CD4-positive, alpha-beta T cell (primary cell): Measurements from ENCODE around the gene RXRG. TPM values are rescaled to one million over a fixed set of nuclear protein-coding genes. Genes with fewer than 3 reads are reported as not detected.

ENCODE experiments used
- ATAC-seq: fragments of 200-7000 bp; cut with Tn5 transposase; one replicate; pipeline ENCODE4 v1.10.0; 2022; ENCODE audit warnings: mild to moderate bottlenecking; ENCODE audit not compliant: poor library complexity
- CTCF ChIA-PET: fragments of 350-600 bp; sonication (Branson Sonifier 250); formaldehyde crosslinking; loops from one replicate; lab custom pipeline; 2021; ENCODE audit warnings: antibody characterized with exemption, inconsistent platforms; lab: Charles Lee
- POLR2A ChIA-PET: fragments of 350-600 bp; sonication (Branson Sonifier 250); formaldehyde crosslinking; loops from one replicate; lab custom pipeline; 2021; ENCODE audit warnings: antibody characterized with exemption, inconsistent platforms; lab: Charles Lee
- DNase-seq, 14 experiments: peaks; one replicate each; pipeline ENCODE4 v3.0.0-alpha.2; 2013 to 2020; ENCODE audit warnings: mixed read lengths in 2 of 14
- H3K27ac ChIP-seq, 2 donors: one replicate each; pipeline versions ENCODE4 v1.5.1 to v1.7.0; 2013; ENCODE audit warnings: low read length in 2 of 2, low read depth in 1 of 2, mild to moderate bottlenecking in 1 of 2
- H3K27me3 ChIP-seq, 2 experiments: 1 replicate in 1 of 2; 2 replicates in 1 of 2; pipeline versions ENCODE4 v1.6.1 to v1.7.0; 2013; ENCODE audit warnings: low read length in 2 of 2, control low read depth in 1 of 2, mild to moderate bottlenecking in 1 of 2, moderate library complexity in 1 of 2; ENCODE audit not compliant: insufficient read depth in 2 of 2, control insufficient read depth in 1 of 2
- H3K36me3 ChIP-seq: one replicate; pipeline ENCODE4 v1.6.1; 2013; ENCODE audit warnings: low read length, control low read depth; ENCODE audit not compliant: insufficient read depth
- H3K4me1 ChIP-seq: one replicate; pipeline ENCODE4 v1.6.1; 2013; ENCODE audit warnings: low read length, control low read depth; ENCODE audit not compliant: insufficient read depth
- H3K4me3 ChIP-seq: one replicate; pipeline ENCODE4 v1.5.1; 2013; ENCODE audit warnings: mild to moderate bottlenecking, low read length, moderate library complexity
- H3K9me3 ChIP-seq, 2 experiments: 1 replicate in 1 of 2; 2 replicates in 1 of 2; pipeline versions ENCODE4 v1.6.1 to v1.7.0; 2013; ENCODE audit warnings: low read length in 2 of 2, mild to moderate bottlenecking in 2 of 2, control low read depth in 1 of 2, moderate library complexity in 1 of 2; ENCODE audit not compliant: control insufficient read depth in 1 of 2, insufficient read depth in 1 of 2
- H3K27ac Mint-ChIP-seq: one replicate; pipeline ENCODE4 v1.8.0; 2020; ENCODE audit warnings: mixed read lengths
- H3K27me3 Mint-ChIP-seq: one replicate; pipeline ENCODE4 v1.8.0; 2021; ENCODE audit warnings: mixed read lengths
- H3K36me3 Mint-ChIP-seq: one replicate; pipeline ENCODE4 v1.8.0; 2021; ENCODE audit warnings: low read depth, mixed read lengths
- H3K4me1 Mint-ChIP-seq: one replicate; pipeline ENCODE4 v1.8.0; 2021; ENCODE audit warnings: low read depth, mixed read lengths
- H3K4me3 Mint-ChIP-seq: one replicate; pipeline ENCODE4 v1.8.0; 2020; ENCODE audit warnings: mild to moderate bottlenecking, mixed read lengths
- H3K9me3 Mint-ChIP-seq: one replicate; pipeline ENCODE4 v1.8.0; 2020; ENCODE audit warnings: mixed read lengths
- CTCF ChIP-seq: fragments of 200-600 bp; IDR thresholded peaks from one replicate; pipeline ENCODE4 v1.8.0; 2022; ENCODE audit warnings: antibody characterized with exemption, mild to moderate bottlenecking
- intact Hi-C, 2 experiments: fragments of 100-400 bp; cut with DNase I in 1 of 2; cut with micrococcal nuclease in 1 of 2; formaldehyde crosslinking; loops; one replicate each; pipeline versions ENCODE4 v1.15.1 to v1.9.0; 2023 to 2025; cut with DNase I, micrococcal nuclease
- total RNA-seq, 174 experiments: library from RNA in 2 of 174; stranded (reverse) in 2 of 174; gene quantifications; one replicate each; pipeline ENCODE4 v1.2.3 and lab custom pipeline; 2021 to 2026

The RXRG gene
- total RNA-seq, 2 experiments from 2014 or later, result not detected

- Mint-ChIP-seq H3K36me3 (no peaks in the 10 kb centered on the region), H3K27ac (no peak overlapping the region), H3K27me3 (peaks cover 76% of the 10 kb centered on the region), H3K9me3 (peaks cover 2% of the 10 kb centered on the region), H3K4me1 (peaks cover 18% of the 10 kb centered on the region), H3K4me3 (peak overlapping the region; percentile 70)
- no peak for TF ChIP-seq CTCF
- peak; percentile 57 for ATAC-seq
- DNase-seq, result peak in 8 of 14 experiments; percentile 4 to 56 (median 14)
- Histone ChIP-seq H3K27ac (no peak overlapping the region), H3K4me3 (peak overlapping the region; percentile 30), H3K36me3 (no peaks in the 10 kb centered on the region), H3K4me1 (peaks cover 20% of the 10 kb centered on the region), H3K9me3 (peaks cover 0 to 7% of the 10 kb centered on the region in 2 experiments), H3K27me3 (peaks cover 43 to 57% of the 10 kb centered on the region in 2 experiments)
- ChIA-PET CTCF (interaction anchor here (1.1 to 2.8 kb wide), 2 partner anchors 9 to 216 kb away, joined by 4 to 20 read pairs; no protein-coding TSS in a partner anchor), POLR2A (interaction anchor here (0.7 to 1.2 kb wide), 4 partner anchors 16 to 327 kb away, joined by 3 read pairs; no protein-coding TSS in a partner anchor)
- intact Hi-C loops, result no loop called here
These were observed 68.7 kb downstream of the RXRG start for GRCh38 chr1:165376041-165376810.

GRCh38 chr1:165375623-165376022, 69.3 kb downstream of the RXRG start:
- no peak overlapping the region for H3K27ac Mint-ChIP-seq
- H3K27me3 Mint-ChIP-seq, result peaks cover 80% of the 10 kb centered on the region
- H3K36me3 ChIP-seq, result no peaks in the 10 kb centered on the region
- no peak overlapping the region for H3K27ac ChIP-seq
- POLR2A ChIA-PET, result interaction anchor here (0.7 to 1.2 kb wide), 4 partner anchors 16 to 328 kb away, joined by 3 read pairs; no protein-coding TSS in a partner anchor
- H3K9me3 ChIP-seq, result peaks cover 0 to 7% of the 10 kb centered on the region in 2 experiments
- H3K4me1 ChIP-seq, result peaks cover 20% of the 10 kb centered on the region
- CTCF ChIA-PET, result interaction anchor here (1.1 to 2.8 kb wide), 2 partner anchors 8 to 217 kb away, joined by 4 to 20 read pairs; no protein-coding TSS in a partner anchor
- DNase-seq, result no peak
- no peaks in the 10 kb centered on the region for H3K36me3 Mint-ChIP-seq
- no peak for ATAC-seq
- H3K4me1 Mint-ChIP-seq, result peaks cover 18% of the 10 kb centered on the region
- H3K4me3 ChIP-seq, result no peak overlapping the region
- intact Hi-C loops, result no loop called here
- peaks cover 39 to 59% of the 10 kb centered on the region in 2 experiments for H3K27me3 ChIP-seq
- H3K9me3 Mint-ChIP-seq, result peaks cover 2% of the 10 kb centered on the region
- no peak overlapping the region for H3K4me3 Mint-ChIP-seq
- no peak for TF ChIP-seq CTCF

- Mint-ChIP-seq H3K9me3 (no peaks in the 10 kb centered on the region), H3K4me3 (no peak overlapping the region), H3K36me3 (no peaks in the 10 kb centered on the region), H3K27ac (no peak overlapping the region), H3K27me3 (peaks cover 95% of the 10 kb centered on the region), H3K4me1 (peaks cover 12% of the 10 kb centered on the region)
- no peak for TF ChIP-seq CTCF
- H3K36me3 ChIP-seq, result no peaks in the 10 kb centered on the region
- ChIA-PET CTCF (no interaction called here), POLR2A (no interaction called here)
- H3K27ac ChIP-seq, result no peak overlapping the region
- DNase-seq (no peak), ATAC-seq (no peak)
- peaks cover 0 to 4% of the 10 kb centered on the region in 2 experiments for H3K9me3 ChIP-seq
- intact Hi-C loops, result no loop called here
- H3K4me3 ChIP-seq, result no peak overlapping the region
- peaks cover 22% of the 10 kb centered on the region for H3K4me1 ChIP-seq
- H3K27me3 ChIP-seq, result peaks cover 37 to 83% of the 10 kb centered on the region in 2 experiments
These were observed 73.2 kb downstream of the RXRG start for GRCh38 chr1:165371588-165372225.
